Measurements from ENCODE around the gene SULT1A2.
"Not testable (repeated sequence)": the region's sequence is repeated elsewhere in the genome, so short reads cannot be mapped to it uniquely, and the experiment has no call there.

The SULT1A2 gene

DNA sequence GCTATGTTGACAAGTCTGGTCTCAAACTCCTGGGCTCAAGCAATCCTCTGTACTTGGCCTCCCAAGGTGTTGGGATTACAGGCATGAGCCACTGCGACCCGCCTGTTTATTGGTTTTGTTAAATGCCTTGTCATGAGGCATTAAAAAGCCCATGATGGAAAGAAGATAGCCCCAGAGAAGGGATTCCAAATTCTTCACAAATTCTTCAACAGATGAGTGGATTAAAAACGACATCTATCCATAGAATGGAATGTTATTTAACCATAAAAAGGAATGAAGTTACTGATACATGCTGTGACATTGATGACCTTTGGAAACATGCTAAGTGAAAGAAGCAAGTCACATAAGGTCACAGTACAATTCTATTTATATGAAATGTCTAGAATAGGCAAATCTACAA, 38.4 kb downstream of the SULT1A2 start:
- Histone ChIP-seq H3K4me1 (peaks cover 10 to 32% (median 26%) of the 10 kb centered on the region in 10 experiments), H3K4me2 (no peak overlapping the region), H3K9me3 (replicated peaks in 1 of 11) (peaks cover 0 to 22% (median 17%) of the 10 kb centered on the region in 11 experiments; a peak in 18 of 22 replicates), H3K27me3 (no peaks in the 10 kb centered on the region), H4K20me1 (peaks cover 0 to 57% (median 21%) of the 10 kb centered on the region in 11 experiments; a peak in 11 of 22 replicates), H3K36me3 (peaks cover 26 to 62% (median 44%) of the 10 kb centered on the region in 11 experiments), H3K4me3 (no peak overlapping the region), H3K9ac (no peak overlapping the region), H3K27ac (no peak overlapping the region)
- no peak for TF ChIP-seq Cebpa-rat (IDR thresholded peaks at IDR 0.05)

DNA sequence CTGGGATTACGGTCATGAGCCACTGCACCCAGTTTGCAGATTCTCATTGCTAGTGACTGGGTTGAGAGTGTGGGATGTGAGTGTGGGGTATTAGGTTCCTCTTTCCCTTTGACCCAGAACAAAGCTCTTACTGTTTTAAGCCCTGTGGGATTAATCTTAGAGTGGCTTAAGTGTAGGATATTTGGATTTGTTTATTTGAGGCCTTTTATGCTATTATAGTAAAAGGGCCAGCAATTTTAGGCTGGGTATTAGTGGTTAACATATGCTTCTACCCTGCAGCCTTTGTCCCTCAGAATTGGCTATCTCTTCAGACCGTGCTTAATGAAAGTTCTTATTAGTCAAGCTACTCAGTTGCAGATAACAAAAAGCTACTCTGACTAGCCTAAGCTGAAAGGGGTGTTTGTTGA, 39.9 kb downstream of the SULT1A2 start:
- H3K27me3 ChIP-seq = no peaks in the 10 kb centered on the region
- peak overlapping the region in 5 of 11 experiments; percentile 3 to 17 (median 10); a peak in 3 of 22 replicates for H3K4me2 ChIP-seq
- H3K4me1 ChIP-seq = peaks cover 15 to 41% (median 33%) of the 10 kb centered on the region in 10 experiments
- H3K9ac ChIP-seq = no peak overlapping the region
- H3K36me3 ChIP-seq = peaks cover 26 to 62% (median 44%) of the 10 kb centered on the region in 11 experiments
- TF ChIP-seq Cebpa-rat (IDR thresholded peaks at IDR 0.05) = no peak
- peaks cover 0 to 42% (median 7%) of the 10 kb centered on the region in 11 experiments; a peak in 11 of 22 replicates for H4K20me1 ChIP-seq
- H3K27ac ChIP-seq = no peak overlapping the region
- H3K9me3 ChIP-seq (replicated peaks in 1 of 11) = peaks cover 0 to 22% (median 17%) of the 10 kb centered on the region in 11 experiments; a peak in 18 of 22 replicates
- no peak overlapping the region for H3K4me3 ChIP-seq

DNA sequence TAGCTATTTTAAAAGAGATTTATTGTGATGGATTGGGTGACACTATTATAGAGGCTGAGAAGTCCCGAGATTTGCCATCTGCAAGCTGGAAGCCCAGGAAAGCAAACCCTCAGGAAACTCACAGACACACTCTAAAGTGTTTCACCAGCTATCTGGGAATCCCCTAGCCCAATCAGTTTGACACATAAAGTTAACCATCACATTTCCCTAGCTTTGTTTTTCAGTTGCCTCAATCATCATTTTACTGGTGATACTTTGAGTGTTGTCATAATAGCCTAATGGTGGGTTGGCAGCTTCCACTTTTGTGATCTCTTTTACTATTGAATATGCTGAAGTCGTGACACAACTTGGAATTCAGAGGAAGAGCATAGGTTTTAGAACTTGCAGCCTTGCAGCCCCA, 41.3 kb downstream of the SULT1A2 start:
- no peak overlapping the region for H3K9ac ChIP-seq
- TF ChIP-seq Cebpa-rat (IDR thresholded peaks at IDR 0.05) = no peak
- H3K27me3 ChIP-seq = no peaks in the 10 kb centered on the region
- H3K4me3 ChIP-seq = no peak overlapping the region
- peaks cover 26 to 55% (median 43%) of the 10 kb centered on the region in 11 experiments for H3K36me3 ChIP-seq
- H4K20me1 ChIP-seq = peaks cover 0 to 33% (median 0%) of the 10 kb centered on the region in 11 experiments; a peak in 7 of 22 replicates
- peaks cover 0 to 22% (median 17%) of the 10 kb centered on the region in 11 experiments; a peak in 18 of 22 replicates for H3K9me3 ChIP-seq (replicated peaks in 1 of 11)
- no peak overlapping the region for H3K27ac ChIP-seq
- peak overlapping the region in 9 of 11 experiments; percentile 78 to 100 (median 88); a peak in 14 of 22 replicates for H3K4me2 ChIP-seq
- peaks cover 15 to 41% (median 33%) of the 10 kb centered on the region in 10 experiments for H3K4me1 ChIP-seq

DNA sequence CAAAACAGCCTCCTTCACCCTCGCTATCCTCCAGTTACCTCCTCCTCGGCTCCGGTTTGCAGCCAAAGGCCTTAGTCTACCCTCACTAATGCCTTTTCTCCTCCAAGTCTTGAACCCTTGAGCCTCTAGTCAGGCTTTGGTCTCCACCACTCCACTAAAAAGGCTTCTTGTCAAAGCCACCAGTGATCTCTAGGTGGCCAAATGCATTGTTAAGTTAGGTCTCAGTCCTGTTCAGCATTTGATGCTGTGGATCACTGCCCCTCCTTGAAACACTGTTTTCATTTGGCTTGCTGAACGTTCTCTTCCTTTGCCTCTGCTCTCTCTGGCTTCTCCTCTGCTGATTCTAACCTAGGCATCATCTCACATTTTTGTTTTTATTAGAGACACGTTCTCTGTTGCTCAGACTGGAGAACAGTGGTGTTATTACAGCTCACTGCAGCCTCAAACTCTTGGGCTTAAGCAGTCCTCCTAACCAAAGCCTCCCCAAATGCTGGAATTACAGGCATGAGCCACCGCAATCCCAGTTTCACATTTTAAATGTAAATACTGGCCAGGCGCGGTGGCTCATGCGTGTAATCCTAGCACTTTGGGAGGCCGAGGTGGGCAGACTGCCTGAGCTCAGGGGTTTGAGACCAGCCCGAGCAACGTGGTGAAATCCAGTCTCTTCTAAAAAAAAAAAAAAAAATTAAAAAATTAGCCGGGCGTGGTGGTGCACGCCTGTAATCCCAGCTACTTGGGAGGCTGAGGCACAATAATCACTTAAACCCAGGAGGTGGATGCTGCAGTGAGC, 42.0 kb downstream of the SULT1A2 start:
- Histone ChIP-seq H3K4me1 (peaks cover 15 to 37% (median 32%) of the 10 kb centered on the region in 10 experiments), H3K9ac (peak overlapping the region; percentile 26 to 98 (median 71); a peak in 20 of 22 replicates), H3K4me2 (peak overlapping the region; percentile 78 to 100 (median 88)), H3K9me3 (replicated peaks in 1 of 11) (peaks cover 0 to 17% (median 15%) of the 10 kb centered on the region in 11 experiments; a peak in 18 of 22 replicates), H3K36me3 (peaks cover 25 to 50% (median 38%) of the 10 kb centered on the region in 11 experiments), H3K27ac (peak overlapping the region in 8 of 11 experiments; percentile 18 to 97 (median 53); a peak in 14 of 22 replicates), H4K20me1 (peaks cover 0 to 33% (median 0%) of the 10 kb centered on the region in 11 experiments; a peak in 7 of 22 replicates), H3K27me3 (no peaks in the 10 kb centered on the region), H3K4me3 (peak overlapping the region; percentile 46 to 77 (median 66))
- TF ChIP-seq Cebpa-rat (IDR thresholded peaks at IDR 0.05) = no peak

DNA sequence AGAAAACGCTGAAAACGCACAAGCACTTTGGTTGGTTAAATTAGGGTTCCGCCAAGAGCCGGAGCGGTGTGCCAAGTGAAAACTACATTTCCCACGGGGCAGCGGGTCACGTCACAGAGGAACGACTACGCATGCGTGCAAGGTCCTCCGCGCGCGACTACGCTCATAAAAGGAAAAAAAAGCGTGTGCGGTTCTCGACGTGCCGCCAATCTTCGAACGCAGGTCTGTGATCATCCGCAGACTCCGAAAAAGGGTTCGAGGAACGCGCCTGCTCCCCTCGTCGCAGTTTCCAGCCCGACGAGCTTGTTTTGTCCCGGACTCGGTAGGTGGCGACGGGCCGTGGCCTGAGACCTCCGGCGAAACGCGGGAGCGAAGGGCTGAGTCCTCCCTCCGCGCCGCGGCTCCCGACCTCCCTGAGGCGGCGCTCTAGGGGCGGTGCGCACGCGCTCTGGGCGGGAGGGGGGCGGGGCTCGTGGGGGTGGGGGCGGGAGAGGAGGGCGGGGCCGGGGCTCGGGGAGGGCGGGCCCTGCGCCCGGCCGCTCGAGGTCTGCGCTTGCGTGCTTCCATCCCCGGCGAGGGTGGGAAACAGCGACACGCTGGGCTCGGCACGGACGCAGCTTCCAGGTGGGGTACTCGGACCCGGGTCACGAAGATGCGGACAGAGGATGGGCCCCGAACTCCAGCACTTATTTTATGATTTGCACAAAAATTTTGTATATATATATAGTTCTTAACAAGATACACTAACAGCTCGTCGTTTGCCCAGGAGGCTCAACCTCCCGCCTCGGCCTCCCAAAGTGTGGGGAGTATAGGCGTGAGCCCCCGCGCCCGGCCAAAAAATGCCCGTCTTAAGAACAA, 42.8 kb downstream of the SULT1A2 start, which contains the start of gene SGF29:
Gene SGF29, plus strand, starts transcription at position 145 of the 858 bp plus-strand sequence. CDS start 27,150 bp downstream, outside the sequence.
- H4K20me1 ChIP-seq = peaks cover 0 to 33% (median 0%) of the 10 kb centered on the region in 11 experiments; a peak in 7 of 22 replicates
- H3K27ac ChIP-seq = peak within 1 kb of the TSS; percentile 85 to 99 (median 95)
- peaks cover 0 to 9% (median 8%) of the 10 kb centered on the region in 11 experiments; a peak in 18 of 22 replicates for H3K9me3 ChIP-seq (replicated peaks in 1 of 11)
- peaks cover 15 to 40% (median 32%) of the 10 kb centered on the region in 10 experiments for H3K4me1 ChIP-seq
- peak within 1 kb of the TSS; percentile 53 to 77 (median 66) for H3K4me3 ChIP-seq
- H3K4me2 ChIP-seq = peak within 1 kb of the TSS; percentile 78 to 100 (median 88)
- H3K9ac ChIP-seq = peak within 1 kb of the TSS; percentile 86 to 98 (median 93)
- H3K36me3 ChIP-seq = peaks cover 17 to 42% (median 31%) of the 10 kb centered on the region in 11 experiments
- no peak for TF ChIP-seq Cebpa-rat (IDR thresholded peaks at IDR 0.05)
- no peaks in the 10 kb centered on the region for H3K27me3 ChIP-seq

DNA sequence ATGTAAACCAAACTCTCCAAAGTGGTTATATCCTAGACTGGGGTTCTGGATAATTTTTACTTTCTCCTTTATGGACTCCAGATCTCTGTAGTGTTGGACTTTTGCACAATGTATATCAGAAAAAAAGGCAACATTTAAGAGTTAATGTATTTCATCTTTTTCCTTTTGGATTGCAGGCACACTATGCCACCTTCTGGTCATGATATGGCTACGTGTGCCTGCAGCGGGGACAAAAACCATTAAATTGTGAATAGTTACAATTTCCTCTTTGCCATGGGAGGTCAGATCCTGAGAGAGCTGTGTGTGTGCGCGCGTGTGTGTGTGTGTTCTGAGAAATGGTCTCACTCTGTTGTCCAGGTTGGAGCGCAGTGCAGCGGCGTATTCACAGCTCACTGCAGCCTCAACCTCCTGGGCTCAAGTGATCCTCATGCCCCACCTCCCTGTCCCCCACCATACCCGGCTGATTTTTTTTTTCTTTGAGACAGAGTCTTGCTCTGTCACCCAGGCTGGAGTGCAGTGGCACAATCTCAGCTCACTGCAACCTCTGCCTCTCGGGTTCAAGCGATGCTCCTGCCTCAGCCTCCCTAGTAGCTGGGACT, 47.5 kb downstream of the SULT1A2 start:
- Histone ChIP-seq H3K4me3 (no peak overlapping the region), H3K27ac (no peak overlapping the region), H3K9me3 (replicated peaks in 1 of 11) (no peaks in the 10 kb centered on the region), H3K4me2 (peak overlapping the region in 4 of 11 experiments; percentile 5 to 32 (median 18); a peak in 2 of 22 replicates), H3K4me1 (peaks cover 7 to 14% (median 9%) of the 10 kb centered on the region in 10 experiments), H3K9ac (peak overlapping the region in 1 of 11 experiments; percentile 4; a peak in 1 of 22 replicates), H4K20me1 (peaks cover 0 to 1% (median 0%) of the 10 kb centered on the region in 11 experiments; a peak in 4 of 22 replicates), H3K27me3 (no peaks in the 10 kb centered on the region), H3K36me3 (no peaks in the 10 kb centered on the region)
- no peak for TF ChIP-seq Cebpa-rat (IDR thresholded peaks at IDR 0.05)

DNA sequence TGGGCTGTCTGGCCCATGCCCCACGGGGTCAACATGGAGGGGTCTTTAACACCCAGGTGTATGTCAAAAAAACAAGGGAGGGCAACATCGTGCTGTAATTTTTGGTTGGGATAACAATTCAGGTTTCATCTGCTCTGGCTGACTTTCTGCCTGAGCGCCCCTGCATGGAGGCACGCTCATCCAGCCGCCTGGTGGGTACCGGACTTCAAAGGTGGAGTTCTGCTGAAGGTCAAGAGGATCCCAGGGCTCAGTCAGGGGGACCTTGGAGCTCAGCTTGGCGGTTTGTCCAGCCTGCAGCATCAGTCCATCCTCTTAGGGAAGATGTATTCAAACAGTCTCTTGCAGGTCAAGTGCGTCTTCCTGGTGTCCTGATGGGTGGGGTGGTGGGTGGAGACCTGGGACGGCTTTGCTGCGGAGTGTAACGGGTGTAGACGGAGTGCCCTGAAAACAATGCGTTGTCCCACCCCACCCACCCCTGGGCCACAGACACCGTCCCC, 48.5 kb downstream of the SULT1A2 start:
- H3K9me3 ChIP-seq (replicated peaks in 1 of 11) = no peaks in the 10 kb centered on the region
- H4K20me1 ChIP-seq = no peaks in the 10 kb centered on the region
- no peak overlapping the region for H3K27ac ChIP-seq
- no peak for TF ChIP-seq Cebpa-rat (IDR thresholded peaks at IDR 0.05)
- H3K9ac ChIP-seq = no peak overlapping the region
- peaks cover 4 to 19% (median 8%) of the 10 kb centered on the region in 10 experiments for H3K4me1 ChIP-seq
- H3K4me2 ChIP-seq = no peak overlapping the region
- no peak overlapping the region for H3K4me3 ChIP-seq
- H3K27me3 ChIP-seq = no peaks in the 10 kb centered on the region
- H3K36me3 ChIP-seq = no peaks in the 10 kb centered on the region

DNA sequence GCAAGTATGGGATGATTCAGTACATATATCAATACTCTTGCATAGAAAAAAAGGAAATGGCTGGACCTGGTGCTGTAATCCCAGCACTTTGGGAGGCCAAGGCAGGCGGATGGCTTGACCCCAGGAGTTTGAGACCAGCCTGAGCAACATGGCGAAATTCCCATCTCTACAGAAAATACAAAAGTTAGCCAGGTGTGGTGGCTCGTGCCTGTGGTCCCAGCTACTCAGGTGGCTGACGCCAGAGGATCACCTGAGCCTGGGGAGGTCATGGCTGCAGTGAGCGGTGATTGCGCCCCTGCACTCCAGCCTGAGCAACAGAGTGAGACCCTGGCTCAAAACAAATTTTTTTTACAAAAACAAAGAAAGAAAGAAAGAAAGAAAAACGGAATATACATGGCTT, 50.2 kb downstream of the SULT1A2 start:
- no peaks in the 10 kb centered on the region for H3K27me3 ChIP-seq
- H3K27ac ChIP-seq = no peak overlapping the region
- no peak overlapping the region for H3K9ac ChIP-seq
- peaks cover 0 to 26% (median 11%) of the 10 kb centered on the region in 10 experiments; a peak in 14 of 20 replicates for H3K4me1 ChIP-seq
- H3K9me3 ChIP-seq (replicated peaks in 1 of 11) = no peaks in the 10 kb centered on the region
- TF ChIP-seq Cebpa-rat (IDR thresholded peaks at IDR 0.05) = no peak
- H3K4me2 ChIP-seq = no peak overlapping the region
- H4K20me1 ChIP-seq = no peaks in the 10 kb centered on the region
- H3K36me3 ChIP-seq = no peaks in the 10 kb centered on the region
- no peak overlapping the region for H3K4me3 ChIP-seq

DNA sequence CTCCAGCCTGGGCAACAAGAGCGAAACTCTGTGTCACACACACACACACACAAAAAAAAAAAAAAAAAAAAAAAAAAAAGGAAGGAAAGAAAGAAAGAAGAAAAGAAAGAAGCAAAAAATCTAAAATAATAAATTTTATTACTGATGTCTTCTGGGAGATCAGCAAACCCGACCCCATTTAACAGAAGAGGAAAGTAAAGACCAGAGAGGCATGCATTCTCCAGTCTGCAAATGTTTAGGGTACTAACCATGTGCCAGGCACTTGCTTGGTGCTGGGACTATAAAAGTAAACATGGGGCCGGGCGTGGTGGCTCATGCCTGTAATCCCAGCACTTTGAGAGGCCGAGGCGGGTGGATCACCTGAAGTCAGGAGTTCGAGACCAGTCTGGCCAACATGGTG, 50.9 kb downstream of the SULT1A2 start:
- H3K4me3 ChIP-seq; H3K9ac ChIP-seq; H3K27me3 ChIP-seq; H3K27ac ChIP-seq; H4K20me1 ChIP-seq; H3K36me3 ChIP-seq; H3K4me2 ChIP-seq; H3K9me3 ChIP-seq (replicated peaks in 1 of 11): not testable (repeated sequence)
- H3K4me1 ChIP-seq = peaks cover 0 to 26% (median 11%) of the 10 kb centered on the region in 10 experiments; a peak in 14 of 20 replicates
